Hepatocyte (in vitro differentiated cells): Measurements from ENCODE around the gene SLC40A1.

ENCODE experiments used
- CTCF ChIP-seq: fragments of 200-600 bp; sonication (generic); IDR thresholded peaks from 2 replicates; pipeline ENCODE4 v1.5.1; 2016; ENCODE audit warnings: antibody characterized with exemption, mild to moderate bottlenecking; ENCODE audit not compliant: poor library complexity
- EZH2 ChIP-seq: fragments of 200-600 bp; sonication (generic); IDR thresholded peaks from 2 replicates; pipeline ENCODE4 v1.6.1; 2016; ENCODE audit warnings: antibody characterized with exemption, mild to moderate bottlenecking, borderline replicate concordance
- EZH2phosphoT487 ChIP-seq: fragments of 200-600 bp; sonication (generic); IDR thresholded peaks from one replicate; pipeline ENCODE4 v1.6.1; 2018; ENCODE audit warnings: antibody characterized with exemption, mild to moderate bottlenecking, low read depth, moderate library complexity; ENCODE audit not compliant: unreplicated experiment, severe bottlenecking

- no peak for TF ChIP-seq CTCF
- no peak for TF ChIP-seq EZH2
- no peak for TF ChIP-seq EZH2phosphoT487
These were observed at the start of gene SLC40A1 for GRCh38 chr2:189580658-189581353.
